Measurements from ENCODE around the gene LSM11. TPM values are rescaled to one million over a fixed set of nuclear protein-coding genes. Genes with fewer than 3 reads are reported as not detected.

LSM11 gene
- total and polyA plus RNA-seq, 2 of the 4 experiments (the other 2 are of a cell fraction) = 1.4 to 3.0 TPM

DNA sequence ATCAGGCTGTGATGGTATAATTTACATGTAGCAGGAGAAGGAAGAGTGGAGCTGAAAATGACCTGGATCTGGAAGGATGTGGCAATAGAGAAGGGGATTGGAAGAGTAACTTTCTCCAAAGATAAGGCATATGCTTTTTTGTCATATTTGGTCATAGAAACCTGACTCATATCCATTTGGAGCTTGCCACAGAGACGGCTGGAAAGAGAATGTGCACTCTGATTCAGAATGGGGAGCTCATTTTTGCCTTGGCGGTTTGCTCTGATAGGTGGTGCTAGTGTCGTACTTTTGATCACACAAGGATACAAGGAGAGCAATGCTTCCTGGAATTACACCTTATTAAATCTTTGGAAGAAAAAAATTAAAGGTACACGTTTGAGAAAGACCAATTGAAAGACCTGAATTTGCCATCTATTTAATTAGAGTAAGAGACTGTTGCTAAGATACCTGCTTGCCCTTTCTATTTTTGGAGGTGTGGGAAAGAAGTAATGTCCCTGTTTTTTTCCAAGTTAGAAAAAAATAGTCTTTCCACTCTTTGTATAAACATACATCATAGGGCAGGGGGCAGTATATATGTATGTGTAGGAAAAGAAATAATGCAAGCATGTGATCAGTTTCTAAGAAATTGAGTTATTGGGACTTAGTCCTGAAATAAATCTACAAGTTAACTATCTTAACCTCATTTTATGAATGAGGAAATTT, 5.4 kb downstream of the LSM11 start:
- H3K9ac ChIP-seq (ENCODE audit: low read depth, low read length) = no peak overlapping the region
- TF ChIP-seq MXI1 (IDR thresholded peaks at IDR 0.05; ENCODE audit: borderline replicate concordance, low read depth, low read length) = no peak
- TF ChIP-seq CHD1 (IDR thresholded peaks at IDR 0.05; ENCODE audit: low read depth, low read length) = no peak
- TF ChIP-seq, protein P1, sequence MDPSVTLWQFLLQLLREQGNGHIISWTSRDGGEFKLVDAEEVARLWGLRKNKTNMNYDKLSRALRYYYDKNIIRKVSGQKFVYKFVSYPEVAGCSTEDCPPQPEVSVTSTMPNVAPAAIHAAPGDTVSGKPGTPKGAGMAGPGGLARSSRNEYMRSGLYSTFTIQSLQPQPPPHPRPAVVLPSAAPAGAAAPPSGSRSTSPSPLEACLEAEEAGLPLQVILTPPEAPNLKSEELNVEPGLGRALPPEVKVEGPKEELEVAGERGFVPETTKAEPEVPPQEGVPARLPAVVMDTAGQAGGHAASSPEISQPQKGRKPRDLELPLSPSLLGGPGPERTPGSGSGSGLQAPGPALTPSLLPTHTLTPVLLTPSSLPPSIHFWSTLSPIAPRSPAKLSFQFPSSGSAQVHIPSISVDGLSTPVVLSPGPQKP (IDR thresholded peaks at IDR 0.05; ENCODE audit: borderline replicate concordance, low read depth, low read length) = no peak
- TF ChIP-seq SMC3 (IDR thresholded peaks at IDR 0.05; ENCODE audit: low read depth, low read length) = no peak
- TF ChIP-seq, protein P2, sequence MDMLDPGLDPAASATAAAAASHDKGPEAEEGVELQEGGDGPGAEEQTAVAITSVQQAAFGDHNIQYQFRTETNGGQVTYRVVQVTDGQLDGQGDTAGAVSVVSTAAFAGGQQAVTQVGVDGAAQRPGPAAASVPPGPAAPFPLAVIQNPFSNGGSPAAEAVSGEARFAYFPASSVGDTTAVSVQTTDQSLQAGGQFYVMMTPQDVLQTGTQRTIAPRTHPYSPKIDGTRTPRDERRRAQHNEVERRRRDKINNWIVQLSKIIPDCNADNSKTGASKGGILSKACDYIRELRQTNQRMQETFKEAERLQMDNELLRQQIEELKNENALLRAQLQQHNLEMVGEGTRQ (IDR thresholded peaks at IDR 0.05; ENCODE audit: low read depth, low read length) = no peak
- TF ChIP-seq BHLHE40 (IDR thresholded peaks at IDR 0.05; ENCODE audit: low read depth, low read length) = no peak
- TF ChIP-seq NFE2L2 (IDR thresholded peaks at IDR 0.05; ENCODE audit: low read depth, low read length) = no peak
- no peak for TF ChIP-seq RCOR1 (IDR thresholded peaks at IDR 0.05; ENCODE audit: insufficient replicate concordance, low read length)
- 0 out of 2 replicates have a peak, but pooled peaks have one; percentile 11 for TF ChIP-seq MAFK (IDR thresholded peaks at IDR 0.05; ENCODE audit: low read depth, low read length)
- no peak for TF ChIP-seq MAZ (IDR thresholded peaks at IDR 0.05; ENCODE audit: borderline replicate concordance, low read depth, low read length)
- peak; percentile 34 for TF ChIP-seq FOS (IDR thresholded peaks at IDR 0.05; ENCODE audit: low read depth, low read length)
- peak; percentile 31 for TF ChIP-seq RAD21 (IDR thresholded peaks at IDR 0.05; ENCODE audit: low read length)
- TF ChIP-seq CEBPB (IDR thresholded peaks at IDR 0.05; ENCODE audit: low read depth, low read length) = peak; percentile 97

More for the DNA sequence above, 5.4 kb downstream of the LSM11 start:
- ChIA-PET CTCF (interaction anchor here (0.6 to 1.0 kb wide), 4 partner anchors 9 to 1233 kb away, joined by 3 to 4 read pairs (median 3); no protein-coding TSS in a partner anchor), POLR2A (ENCODE audit: unreplicated experiment) (no interaction called here)
- H3K18ac ChIP-seq (ENCODE audit: low read depth, low read length) = peak overlapping the region; percentile 75; the same call in 1 of the 2 replicates
- H3K27me3 ChIP-seq (ENCODE audit: control insufficient read depth, insufficient read depth, low read length) = no peaks in the 10 kb centered on the region
- peak overlapping the region; percentile 17; the same call in 1 of the 2 replicates for H3K14ac ChIP-seq (replicated peaks; ENCODE audit: low read depth, low read length)
- dilution Hi-C loops (cut with HindIII; ENCODE audit: low sequenced_read_pairs, unreplicated experiment) = no loop called here
- in situ Hi-C loops (cut with MboI; ENCODE audit: low sequenced_read_pairs) = loop anchor here (10.0 kb wide), 1 partner anchor 604 kb away; the partner anchor contains the start of gene MED7
- H3K9me3 ChIP-seq (ENCODE audit: control insufficient read depth, insufficient read depth, low read length) = no peaks in the 10 kb centered on the region
- H4K91ac ChIP-seq (ENCODE audit: insufficient read depth, low read depth, low read length) = no peak overlapping the region
- no peak overlapping the region for H2BK120ac ChIP-seq (ENCODE audit: low read depth, low read length)
- peak overlapping the region; percentile 16; the same call in 1 of the 2 replicates for H3K4me2 ChIP-seq (ENCODE audit: low read depth, low read length)
- no peak overlapping the region for H3K27ac ChIP-seq (ENCODE audit: insufficient read depth, low read length)
- H2AK5ac ChIP-seq (ENCODE audit: low read depth, low read length) = no peak overlapping the region
- no peak overlapping the region for H2BK20ac ChIP-seq (ENCODE audit: low read depth, low read length)
- H3K9me1 ChIP-seq (ENCODE audit: insufficient read depth, low read length) = peaks cover 5% of the 10 kb centered on the region; the same call in 1 of the 2 replicates
- H2BK15ac ChIP-seq (ENCODE audit: low read depth, low read length) = no peak overlapping the region
- no peaks in the 10 kb centered on the region; the same call in 1 of the 2 replicates for H3K36me3 ChIP-seq (ENCODE audit: control insufficient read depth, insufficient read depth, low read length)
- H4K8ac ChIP-seq (ENCODE audit: low read depth in 2 of 2, low read length in 2 of 2) = peak overlapping the region; percentile 44 to 58; a peak in 2 of 4 replicates
- H2AK9ac ChIP-seq (replicated peaks; ENCODE audit: low read depth, low read length, poor library complexity) = no peak overlapping the region
- peak overlapping the region; percentile 65; the same call in 1 of the 2 replicates for H3K4ac ChIP-seq (ENCODE audit: low read depth, low read length)
- no TSS peak for BruUV-seq (replicated peaks)
- intact Hi-C loops (cut with micrococcal nuclease) = no loop called here
- peak; percentile 74 for ATAC-seq (ENCODE audit: low read depth)
- no peak overlapping the region for H2AFZ ChIP-seq (replicated peaks; ENCODE audit: low read length, poor library complexity)
- 40% methylated on average over 1 of the region's 4 CpGs; no CpG with 5 or more reads in 1 of the 2 experiments for WGBS, 2 experiments (ENCODE audit: extremely low coverage in 2 of 2, insufficient read length in 1 of 2)
- H2BK5ac ChIP-seq (ENCODE audit: low read depth, low read length, poor library complexity, severe bottlenecking) = peak overlapping the region; percentile 50
- H3K79me1 ChIP-seq (ENCODE audit: low read depth in 1 of 2, low read length in 2 of 2) = peaks cover 35 to 48% of the 10 kb centered on the region in 2 experiments
- DNase-seq = peak; percentile 93
- peaks cover 5% of the 10 kb centered on the region for H3K4me1 ChIP-seq (ENCODE audit: control insufficient read depth, insufficient read depth, low read length)
- no peak overlapping the region for H3K56ac ChIP-seq (ENCODE audit: extremely low read depth, insufficient read depth, low read length)
- H3K4me3 ChIP-seq (ENCODE audit: insufficient read depth, low read depth, low read length) = no peak overlapping the region
- H3K23ac ChIP-seq (ENCODE audit: low read depth, low read length) = no peak overlapping the region
- no peaks in the 10 kb centered on the region for H4K20me1 ChIP-seq (ENCODE audit: insufficient read depth, low read length)
- no peak overlapping the region; the same call in 1 of the 2 replicates for H4K5ac ChIP-seq (ENCODE audit: low read depth, low read length)
